ENCODE measurements around the gene KRT6A.

KRT6A gene

GRCh38 chr12:52515927-52516831, 23.1 kb upstream of the KRT6A start:
- no peak for DNase-seq (ENCODE audit: low read depth)
- TF ChIP-seq CTCF (IDR thresholded peaks at IDR 0.05; ENCODE audit: low read depth, low read length, missing control alignments): no peak
- H3K4me3 ChIP-seq (ENCODE audit: low read depth, low read length): no peak overlapping the region

DNA sequence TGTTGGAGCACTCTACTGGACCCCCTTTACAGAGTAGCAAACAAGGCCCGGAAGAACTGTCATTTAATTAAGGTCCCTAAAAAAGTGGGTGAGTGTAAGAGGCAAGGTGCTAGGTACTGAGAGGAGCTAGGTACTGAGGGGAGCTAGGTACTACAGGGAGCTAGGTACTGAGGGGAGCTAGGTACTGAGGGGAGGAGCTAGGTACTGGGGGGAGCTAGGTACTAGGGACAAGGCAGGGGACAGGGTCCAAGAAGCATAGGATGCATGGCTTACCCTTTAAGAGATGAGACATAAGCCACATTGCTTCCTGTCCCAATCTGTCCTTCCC, 22.2 kb upstream of the KRT6A start:
- no peak overlapping the region for H3K4me3 ChIP-seq (ENCODE audit: low read depth, low read length)

DNA sequence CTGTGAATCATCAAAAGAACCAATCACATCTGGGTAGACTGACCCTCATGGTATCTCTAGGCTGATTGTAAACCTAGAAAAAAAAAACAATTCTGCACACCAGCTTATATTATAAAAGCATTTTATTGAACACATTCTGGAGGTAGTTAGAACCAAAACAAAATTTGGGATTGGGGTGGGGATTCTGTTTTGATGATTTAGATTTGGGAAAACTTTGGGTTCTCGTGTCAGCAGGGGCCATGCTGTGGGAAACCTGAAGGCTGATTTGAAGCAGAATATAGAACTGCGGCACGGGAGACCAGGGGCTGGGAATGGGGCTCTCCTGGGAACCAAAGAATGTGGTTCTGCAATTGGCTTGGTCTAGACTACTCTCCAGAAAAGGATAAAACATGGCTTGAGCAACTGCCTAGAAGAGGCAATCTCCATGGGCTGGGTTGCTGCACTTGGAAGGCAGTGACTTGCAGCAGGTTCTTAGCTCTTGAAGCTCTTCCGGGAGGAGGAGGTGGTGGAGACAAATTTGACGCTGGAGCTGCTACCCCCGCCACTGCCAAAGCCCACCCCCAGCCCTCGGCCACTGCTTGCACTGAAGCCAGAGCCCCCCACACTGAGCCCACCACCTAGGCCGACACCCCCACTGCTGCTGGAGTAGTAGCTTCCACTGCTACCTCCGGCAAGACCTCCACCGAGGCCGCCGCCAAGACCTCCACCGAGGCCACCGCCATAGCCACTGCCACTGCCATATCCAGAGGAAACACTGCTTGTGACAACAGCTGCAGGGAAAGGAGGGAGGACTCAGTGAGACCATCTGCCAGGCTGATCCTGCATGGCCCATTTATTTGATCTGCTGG, 21.6 kb upstream of the KRT6A start:
- DNase-seq (ENCODE audit: low read depth): no peak
- TF ChIP-seq CTCF (IDR thresholded peaks at IDR 0.05; ENCODE audit: low read depth, low read length, missing control alignments): no peak
- H3K4me3 ChIP-seq (ENCODE audit: low read depth, low read length): no peak overlapping the region

More for the DNA sequence above, 22.2 kb upstream of the KRT6A start:
- no peak for DNase-seq (ENCODE audit: low read depth)
- TF ChIP-seq CTCF (IDR thresholded peaks at IDR 0.05; ENCODE audit: low read depth, low read length, missing control alignments): no peak

GRCh38 chr12:52513736-52514135, 20.7 kb upstream of the KRT6A start:
- DNase-seq (ENCODE audit: low read depth): no peak
- no peak for TF ChIP-seq CTCF (IDR thresholded peaks at IDR 0.05; ENCODE audit: low read depth, low read length, missing control alignments)
- H3K4me3 ChIP-seq (ENCODE audit: low read depth, low read length): no peak overlapping the region

DNA sequence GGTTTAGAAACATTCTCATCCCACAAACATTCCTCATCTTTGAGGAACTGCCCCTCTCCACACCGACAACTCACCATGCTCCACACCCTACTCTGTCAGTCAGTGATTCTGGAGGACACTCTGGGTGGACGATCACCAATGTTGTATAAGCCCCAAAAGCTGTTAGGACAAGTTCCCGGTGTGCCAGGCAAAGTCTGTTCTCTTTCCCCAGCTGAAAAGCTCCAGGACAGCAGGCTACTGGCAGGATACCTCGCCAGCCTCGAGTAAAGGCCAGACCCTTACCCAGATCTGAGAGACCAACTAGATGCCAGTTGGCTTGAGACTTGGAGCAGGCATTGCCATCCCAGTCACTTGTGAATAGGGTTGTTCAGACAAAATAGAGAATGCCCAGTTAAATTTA, 15.2 kb upstream of the KRT6A start:
- no peak overlapping the region for H3K4me3 ChIP-seq (ENCODE audit: low read depth, low read length)
- DNase-seq (ENCODE audit: low read depth): no peak
- no peak for TF ChIP-seq CTCF (IDR thresholded peaks at IDR 0.05; ENCODE audit: low read depth, low read length, missing control alignments)

DNA sequence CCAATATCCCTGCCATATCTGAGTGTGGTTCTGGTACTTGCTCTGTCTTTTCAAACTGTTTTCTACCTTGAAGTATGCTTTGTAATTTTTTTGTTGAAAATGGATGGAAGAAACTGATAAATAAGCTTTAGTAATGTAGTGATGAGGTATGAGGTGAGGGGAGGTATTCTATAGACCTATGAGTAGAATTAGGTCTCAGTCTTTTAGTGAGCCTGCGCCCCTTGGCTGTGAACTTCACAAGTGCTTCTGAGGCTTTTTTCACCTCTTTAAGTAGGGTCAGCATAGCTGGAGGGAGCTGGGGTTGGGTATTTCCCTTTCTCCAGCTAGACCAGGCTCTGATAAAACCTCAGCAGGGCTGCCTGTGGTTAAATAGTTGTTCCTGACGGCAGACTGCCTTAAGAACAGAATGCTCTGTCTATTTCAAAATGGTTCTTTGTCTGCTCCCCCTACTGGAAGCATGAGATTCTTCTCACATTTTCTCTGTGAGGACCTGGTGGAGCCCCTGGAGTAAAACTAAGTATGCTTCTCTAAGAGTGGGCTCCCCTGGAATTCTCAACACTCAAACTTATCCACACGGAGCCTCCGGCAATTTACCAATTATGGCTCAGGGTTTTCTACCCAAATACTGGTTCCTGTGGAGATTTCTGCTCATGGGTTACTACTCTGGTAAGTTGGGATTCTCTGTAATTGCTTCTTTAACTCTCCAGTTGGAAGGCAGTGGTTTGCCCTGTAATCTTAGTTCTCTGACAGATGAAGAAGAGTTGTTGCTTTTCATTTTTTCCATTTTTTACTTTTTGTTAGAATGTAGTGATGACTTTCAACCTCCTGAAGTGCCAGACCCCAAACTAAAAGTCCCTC, 14.0 kb upstream of the KRT6A start:
- DNase-seq (ENCODE audit: low read depth): no peak
- no peak overlapping the region for H3K4me3 ChIP-seq (ENCODE audit: low read depth, low read length)
- peak; percentile 55 for TF ChIP-seq CTCF (IDR thresholded peaks at IDR 0.05; ENCODE audit: low read depth, low read length, missing control alignments)
